Activated CD4-positive, CD25-positive, alpha-beta regulatory T cell treated with anti-CD3 and anti-CD28 coated beads, Interleukin-2, amount 50 U/mL, for 72 hours (primary cell): Measurements from ENCODE around the gene S1PR1.

Experiments used
- DNase-seq: peaks from one replicate; pipeline ENCODE4 v3.0.0; 2021

The S1PR1 gene

GRCh38 chr1:101250222-101250621, 13.4 kb downstream of the S1PR1 start:
- DNase-seq: no peak

DNA sequence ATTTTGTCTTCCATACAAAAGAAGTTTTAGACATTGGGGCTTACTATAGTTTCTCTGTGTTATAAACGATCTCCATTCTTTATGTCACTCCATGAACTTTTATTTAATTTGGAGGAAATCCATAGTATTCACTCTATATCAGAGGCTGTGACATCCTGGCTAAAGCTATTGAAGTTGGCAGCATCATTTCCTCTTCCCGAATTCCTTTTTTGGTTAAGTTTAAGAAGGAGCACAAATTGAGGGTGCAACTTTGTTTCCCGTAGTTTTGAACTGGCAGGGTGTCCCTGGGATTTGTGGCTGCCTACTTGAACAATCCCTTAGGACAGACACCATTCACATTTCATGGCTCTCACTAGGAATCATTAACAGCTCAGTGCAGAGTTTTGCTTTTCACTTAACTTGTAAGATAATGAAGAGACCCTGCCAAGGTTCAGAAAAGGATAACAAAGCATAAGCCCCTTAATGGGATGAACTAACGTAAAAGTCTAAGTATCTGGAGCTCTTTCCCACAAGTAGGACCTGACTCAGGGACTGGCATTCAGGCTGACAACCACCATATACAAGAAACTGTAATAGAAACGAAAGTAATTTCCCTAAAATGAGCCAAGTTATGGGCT, 13.9 kb downstream of the S1PR1 start:
- DNase-seq: no peak

DNA sequence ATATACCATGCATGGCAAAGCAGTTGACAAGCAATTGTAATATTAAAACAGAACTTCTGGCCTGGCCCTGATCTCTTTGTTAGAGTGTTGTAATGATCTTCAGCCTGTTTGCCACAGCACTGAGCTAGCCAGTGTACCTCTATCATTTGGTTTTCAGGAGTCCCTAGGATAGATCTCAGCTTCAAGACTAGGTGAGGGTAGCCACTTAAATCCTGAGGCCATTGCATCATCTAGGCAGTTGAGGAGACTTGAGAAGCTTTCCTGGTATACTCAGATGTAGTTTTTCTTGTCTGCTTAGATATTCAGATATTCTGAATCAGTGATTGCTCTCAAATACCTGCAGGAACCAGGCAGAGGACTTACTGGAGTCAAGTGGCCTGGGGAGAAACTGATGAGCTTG, 14.7 kb downstream of the S1PR1 start:
- DNase-seq: no peak

DNA sequence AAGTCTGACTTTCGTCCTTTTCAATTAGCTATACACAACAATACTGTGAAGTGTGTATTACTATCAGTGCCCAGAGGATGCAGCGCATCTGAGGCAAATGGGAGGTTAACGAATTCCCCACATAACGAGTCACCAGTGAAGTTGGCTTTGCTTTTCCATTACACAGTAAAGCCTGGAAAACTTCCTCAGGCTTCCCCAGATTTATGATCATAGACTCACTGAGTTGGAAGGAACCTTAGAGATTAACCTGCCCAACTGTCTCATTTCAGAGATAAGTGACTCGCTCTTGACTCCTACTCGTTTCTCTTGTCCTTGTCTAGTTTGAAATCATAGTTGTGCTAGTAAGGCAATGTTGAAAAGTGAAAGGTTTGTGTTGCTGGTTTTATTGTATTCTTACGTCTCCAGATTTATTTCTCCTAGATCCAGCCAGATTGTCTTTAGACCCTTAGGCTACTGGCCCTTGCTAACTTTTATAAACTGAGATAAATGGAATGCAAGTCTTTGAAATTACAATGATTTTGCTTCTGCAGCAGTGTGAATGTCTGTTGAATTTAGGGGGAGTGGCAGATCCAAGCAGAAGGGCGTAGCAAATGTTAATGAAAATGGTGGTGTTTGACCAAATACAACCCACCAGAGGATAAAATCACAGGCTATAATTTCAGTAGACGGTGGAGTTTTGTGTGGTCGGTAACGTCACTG, 17.3 kb downstream of the S1PR1 start:
- DNase-seq: no peak

DNA sequence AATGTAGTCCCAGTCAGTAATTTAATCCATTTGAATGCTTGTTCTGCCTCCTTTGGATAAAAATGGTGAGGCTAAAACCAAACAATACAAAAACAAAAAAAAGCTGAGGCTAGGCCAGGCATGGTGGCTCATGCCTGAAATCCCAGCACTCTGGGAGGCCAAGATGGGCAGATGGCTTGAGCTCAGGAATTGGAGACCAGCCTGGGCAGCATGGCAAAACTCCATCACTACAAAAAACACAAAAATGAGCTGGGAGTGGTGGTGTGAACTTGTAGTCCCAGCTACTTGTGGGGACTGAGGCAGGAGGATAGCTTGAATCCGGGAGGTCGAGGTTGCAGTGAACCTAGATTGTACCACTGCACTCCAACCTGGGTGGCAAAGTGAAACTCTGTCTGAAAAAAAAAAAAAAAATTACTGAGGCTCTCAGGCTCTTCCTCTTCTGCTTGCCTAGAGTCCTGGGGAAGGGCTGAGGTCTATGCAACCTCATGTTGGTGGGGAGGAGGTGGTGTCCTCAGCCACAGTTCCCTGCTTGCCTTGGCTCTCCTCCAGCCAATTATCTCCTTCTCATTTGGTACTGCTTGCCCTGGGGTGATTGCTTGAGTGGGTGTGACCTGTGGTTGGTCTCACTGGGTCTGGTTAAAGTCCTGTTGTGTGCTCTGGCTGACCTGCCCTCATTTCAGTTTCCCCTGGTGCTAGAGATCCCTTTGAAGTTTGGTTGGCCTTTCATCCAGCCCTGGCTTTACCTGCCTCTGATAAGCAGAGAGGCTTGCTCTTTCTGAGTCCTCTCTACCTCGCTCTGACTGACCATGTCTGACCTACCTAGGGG, 20.9 kb downstream of the S1PR1 start:
- peak; percentile 31 for DNase-seq

DNA sequence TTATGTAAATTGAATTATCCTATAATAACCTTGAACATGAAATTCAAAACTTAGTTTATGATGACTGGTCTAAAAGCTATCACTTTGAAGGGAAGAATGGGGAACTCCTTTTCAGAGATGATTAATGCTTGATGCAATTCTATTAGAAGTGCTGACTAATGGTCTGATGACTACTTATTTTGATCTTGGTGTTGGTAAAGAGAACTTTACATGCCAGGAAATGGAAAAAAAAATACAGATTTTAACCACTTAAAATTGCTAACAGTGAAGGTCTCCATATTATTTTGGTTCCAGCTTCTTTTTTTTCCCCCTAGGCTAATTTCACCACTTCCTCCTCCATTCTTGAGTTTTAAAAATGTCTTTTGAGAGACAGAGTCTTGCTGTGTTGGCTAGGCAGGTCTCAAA, 22.9 kb downstream of the S1PR1 start:
- no peak for DNase-seq

GRCh38 chr1:101260556-101261350, 23.9 kb downstream of the S1PR1 start:
- DNase-seq: no peak

DNA sequence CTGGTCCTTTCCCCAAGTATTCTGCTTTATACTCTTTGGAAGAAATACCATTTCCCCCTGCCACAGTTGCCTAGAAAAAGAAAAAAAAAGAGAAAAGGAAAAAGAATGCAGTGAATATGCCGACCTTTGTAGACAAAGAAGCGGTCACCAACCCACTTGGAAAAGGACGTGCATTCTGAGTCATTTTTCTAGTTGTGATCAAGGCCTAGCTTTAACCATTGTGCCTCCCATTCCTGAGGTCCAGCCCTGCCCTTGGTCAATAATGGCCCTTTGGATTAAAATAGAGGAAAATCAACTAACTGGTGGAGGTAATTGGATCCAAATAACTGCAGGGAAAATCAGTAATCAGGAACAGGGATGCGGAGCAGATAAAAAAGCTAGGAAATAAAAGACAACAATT, 24.8 kb downstream of the S1PR1 start:
- DNase-seq: no peak

- no peak for DNase-seq
Observed at GRCh38 chr1:101262060-101262459, 25.2 kb downstream of the S1PR1 start.

DNA sequence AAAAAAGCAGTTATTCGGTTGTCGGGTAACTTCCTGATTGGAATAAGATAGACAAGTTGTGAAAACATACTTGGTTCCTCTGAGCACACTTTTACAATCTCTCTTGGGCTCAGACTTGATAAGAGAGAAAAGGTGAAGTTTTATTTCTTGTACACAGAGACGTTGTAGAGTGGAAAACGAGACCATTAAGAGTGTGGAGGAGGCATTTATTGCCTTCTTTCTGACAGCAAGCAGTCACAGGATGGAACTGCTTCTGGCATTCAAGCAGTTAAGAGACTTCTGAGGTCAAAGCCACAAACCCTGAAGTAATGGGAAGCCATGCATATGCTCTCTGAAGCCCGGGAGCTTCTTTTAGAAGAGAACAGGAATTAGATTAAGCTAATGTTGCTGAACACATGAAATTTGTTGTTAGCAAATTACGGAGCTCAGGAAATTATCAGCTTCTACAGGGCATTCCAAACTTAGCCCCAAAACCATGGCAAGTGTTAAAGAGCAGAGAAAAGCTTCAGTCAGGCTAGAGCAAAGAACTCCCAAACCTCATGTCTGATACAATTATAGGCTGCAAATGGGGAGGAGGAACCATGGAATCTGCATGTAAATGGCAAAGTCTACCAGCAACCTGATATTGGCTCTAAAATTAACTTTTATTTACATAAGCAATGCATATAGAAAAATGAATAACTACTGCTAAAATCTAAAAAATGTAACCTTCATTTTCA, 26.0 kb downstream of the S1PR1 start:
- DNase-seq: no peak

GRCh38 chr1:101264697-101265096, 27.9 kb downstream of the S1PR1 start:
- no peak for DNase-seq

GRCh38 chr1:101265684-101266083, 28.9 kb downstream of the S1PR1 start:
- DNase-seq: no peak

GRCh38 chr1:101267082-101267481, 30.3 kb downstream of the S1PR1 start:
- no peak for DNase-seq

GRCh38 chr1:101268893-101269292, 32.1 kb downstream of the S1PR1 start:
- no peak for DNase-seq

DNA sequence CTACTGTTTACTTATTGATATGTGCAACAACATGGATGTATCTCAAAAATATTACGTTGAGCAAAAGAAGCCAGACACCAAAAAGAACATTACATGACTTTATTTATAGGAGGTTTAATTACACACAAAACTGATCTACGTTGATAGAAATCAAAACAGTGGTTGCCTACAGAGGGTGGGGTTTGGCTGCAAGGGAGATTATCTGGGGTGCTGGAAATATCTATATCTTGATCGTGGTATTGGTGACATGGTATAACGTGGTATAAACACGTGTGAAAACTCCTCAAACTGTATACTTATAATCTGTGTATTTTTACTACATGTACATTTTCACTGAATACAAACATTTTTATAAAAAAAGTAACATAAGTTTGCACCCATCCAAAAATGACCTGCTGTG, 38.9 kb downstream of the S1PR1 start:
- no peak for DNase-seq

DNA sequence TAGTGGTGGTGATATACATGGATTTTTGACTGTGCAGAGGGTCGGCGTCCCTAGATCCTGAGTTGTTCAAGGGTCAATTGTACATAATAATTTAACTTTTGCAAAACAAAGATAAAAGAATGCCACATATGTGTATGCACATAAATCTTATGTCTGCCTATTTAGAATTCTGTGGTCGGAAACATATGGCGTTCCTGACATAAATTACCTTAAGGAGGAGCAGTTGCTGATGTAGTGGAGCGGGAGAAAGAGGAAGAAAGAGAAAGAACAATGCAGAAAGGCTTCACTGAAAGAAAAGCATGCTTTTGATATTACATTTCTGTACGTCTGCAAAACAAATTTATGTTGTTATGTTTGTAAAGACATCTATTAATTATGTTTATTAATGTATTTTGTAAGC, 40.0 kb downstream of the S1PR1 start:
- DNase-seq: no peak

DNA sequence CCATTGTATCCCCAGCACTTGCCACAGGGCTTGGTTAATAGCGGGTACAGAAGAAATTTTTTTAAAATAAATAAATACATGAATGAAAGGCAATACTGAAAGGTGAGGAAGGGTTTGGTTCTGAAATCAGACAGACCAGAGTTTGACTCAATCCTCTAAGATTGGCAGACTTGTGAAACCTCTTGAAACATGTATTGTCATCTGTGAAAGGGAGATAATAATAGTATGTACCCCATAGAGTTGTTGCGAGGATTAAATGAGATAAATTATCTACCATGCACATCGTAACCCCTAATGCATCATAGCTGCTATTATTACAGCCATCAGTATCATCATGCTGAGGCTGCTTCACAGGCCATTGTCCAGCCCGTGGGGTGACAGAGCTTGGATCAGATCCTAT, 41.4 kb downstream of the S1PR1 start:
- no peak for DNase-seq

DNA sequence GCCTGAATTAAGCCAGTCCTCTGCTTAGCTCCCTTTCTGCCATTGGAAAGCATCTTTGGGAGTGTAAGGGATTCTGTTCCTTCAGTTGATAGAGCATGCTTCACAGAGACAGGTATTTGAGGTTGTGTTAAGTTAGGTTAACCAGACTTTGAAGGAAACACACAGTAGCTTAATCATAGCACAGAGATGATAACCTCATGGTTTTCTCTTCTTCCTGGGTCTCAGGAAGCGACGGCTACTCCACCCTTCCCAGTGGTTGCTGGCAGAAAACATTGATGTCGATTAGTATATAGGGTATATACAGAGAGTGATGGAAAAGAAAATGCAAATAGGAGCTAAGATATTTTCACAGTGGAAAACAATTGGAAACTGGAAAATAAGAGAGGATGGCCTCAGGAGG, 42.0 kb downstream of the S1PR1 start:
- DNase-seq: no peak

DNA sequence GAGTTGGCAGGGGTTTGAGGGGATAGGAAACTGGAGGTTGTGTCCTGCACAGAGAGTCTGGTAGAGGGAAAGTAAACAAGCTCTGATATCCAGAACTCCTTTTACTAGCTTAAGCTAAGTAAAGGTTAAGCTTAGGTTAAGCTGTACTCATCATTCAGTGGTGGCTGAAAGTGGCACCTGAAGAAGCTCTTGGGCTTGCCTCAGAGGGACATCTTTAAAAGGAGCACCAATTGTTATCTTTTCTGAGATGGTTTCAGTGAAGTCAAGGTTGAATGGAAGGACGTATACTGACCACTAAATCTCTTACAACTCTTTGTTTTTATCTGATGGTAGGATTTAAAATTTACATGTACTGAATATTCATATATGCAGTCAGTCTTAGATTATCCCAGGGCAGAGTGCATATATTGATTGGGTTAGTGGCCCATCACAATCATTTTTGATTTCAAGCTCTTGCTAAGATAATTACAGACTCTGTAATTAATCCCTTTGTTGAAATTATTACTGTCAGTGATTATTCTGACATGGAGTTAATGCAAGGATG, 43.3 kb downstream of the S1PR1 start:
- no peak for DNase-seq

GRCh38 chr1:101280942-101281654, 44.3 kb downstream of the S1PR1 start:
- DNase-seq: no peak

- no peak for DNase-seq
Observed at GRCh38 chr1:101281751-101282150, 44.9 kb downstream of the S1PR1 start.
